Liver (tissue), 9 donors: ENCODE results near the gene CEP164. TPM values are rescaled to one million over a fixed set of nuclear protein-coding genes. Genes with fewer than 3 reads are reported as not detected.

ENCODE experiments used
- DNase-seq: peaks from one replicate; pipeline ENCODE4 v3.0.0-alpha.2; 2017; ENCODE audit warnings: low spot score
- H3K27ac ChIP-seq, 2 donors: one replicate each; pipeline ENCODE4 v1.7.0; 2013; ENCODE audit warnings: inconsistent platforms in 2 of 2, low read length in 2 of 2, control low read depth in 1 of 2, low read depth in 1 of 2, mild to moderate bottlenecking in 1 of 2
- H3K27me3 ChIP-seq, 4 donors: one replicate each; pipeline versions ENCODE4 v1.6.1 to v1.7.0; 2013; ENCODE audit warnings: low read length in 3 of 4, inconsistent platforms in 1 of 4, mild to moderate bottlenecking in 1 of 4, moderate library complexity in 1 of 4; ENCODE audit not compliant: control insufficient read depth in 4 of 4, insufficient read depth in 4 of 4
- H3K36me3 ChIP-seq, 4 donors: one replicate each; pipeline versions ENCODE4 v1.6.1 to v1.7.0; 2013; ENCODE audit warnings: low read length in 3 of 4, mild to moderate bottlenecking in 3 of 4, low read depth in 1 of 4, moderate library complexity in 1 of 4; ENCODE audit not compliant: control insufficient read depth in 4 of 4, insufficient read depth in 3 of 4
- H3K4me1 ChIP-seq, 4 donors: one replicate each; pipeline versions ENCODE4 v1.6.1 to v1.7.0; 2013; ENCODE audit warnings: low read length in 3 of 4, mild to moderate bottlenecking in 3 of 4, moderate library complexity in 1 of 4; ENCODE audit not compliant: control insufficient read depth in 4 of 4, insufficient read depth in 4 of 4
- H3K4me3 ChIP-seq, 3 donors: one replicate each; pipeline versions ENCODE4 v1.6.1 to v1.7.0; 2013; ENCODE audit warnings: low read length in 3 of 3, control low read depth in 1 of 3, low read depth in 1 of 3, mild to moderate bottlenecking in 1 of 3
- H3K9ac ChIP-seq, 2 donors: one replicate each; pipeline ENCODE4 v1.7.0; 2013; ENCODE audit warnings: low read length in 2 of 2, mild to moderate bottlenecking in 2 of 2, moderate library complexity in 2 of 2, control low read depth in 1 of 2, low read depth in 1 of 2
- H3K9me3 ChIP-seq, 4 donors: one replicate each; pipeline versions ENCODE4 v1.6.1 to v1.7.0; 2013; ENCODE audit warnings: low read length in 3 of 4; ENCODE audit not compliant: control insufficient read depth in 4 of 4
- ATF3 ChIP-seq: IDR thresholded peaks from 2 replicates; pipeline ENCODE4 v1.6.1; 2016; ENCODE audit warnings: antibody characterized with exemption
- CTCF ChIP-seq: fragments of 150-350 bp; IDR thresholded peaks from 2 replicates; pipeline ENCODE4 v1.5.1; 2017; ENCODE audit warnings: improper control_type of control experiment, low read depth, low read length; ENCODE audit not compliant: missing input control
- HNF4G ChIP-seq: IDR thresholded peaks from 2 replicates; pipeline ENCODE4 v1.6.1; 2016; ENCODE audit warnings: antibody characterized with exemption
- NR2F2 ChIP-seq: IDR thresholded peaks from 2 replicates; pipeline ENCODE4 v1.6.1; 2016; ENCODE audit warnings: antibody characterized with exemption
- RAD21 ChIP-seq, 2 donors: IDR thresholded peaks; 2 replicates each; pipeline ENCODE4 v1.6.1; 2016; ENCODE audit warnings: antibody characterized with exemption in 2 of 2, mild to moderate bottlenecking in 2 of 2
- RXRA ChIP-seq, 2 donors: IDR thresholded peaks; 2 replicates each; pipeline ENCODE4 v1.6.1; 2017 to 2018; ENCODE audit warnings: antibody characterized with exemption in 2 of 2, mild to moderate bottlenecking in 1 of 2
- TAF1 ChIP-seq: conservative IDR thresholded peaks from 2 replicates; pipeline ENCODE4 v1.6.1; 2016; ENCODE audit warnings: antibody characterized with exemption, mild to moderate bottlenecking
- YY1 ChIP-seq: IDR thresholded peaks from 2 replicates; pipeline ENCODE4 v1.6.1; 2016; ENCODE audit warnings: antibody characterized with exemption, mild to moderate bottlenecking
- ZBTB33 ChIP-seq: IDR thresholded peaks from 2 replicates; pipeline ENCODE4 v1.6.1; 2016; ENCODE audit warnings: antibody characterized with exemption
- WGBS: extraction: QIAGEN DNeasy Blood & Tissue Kit; methylation state at CpG from one replicate; pipeline ENCODE4 v1.1.7; 2013; 5-methylcytosine and 5-hydroxymethylcytosine counted together
- polyA plus RNA-seq, 2 donors: library from polyadenylated mRNA; stranded (reverse) in 1 of 2; unstranded in 1 of 2; fragments of 200-250 nt in 1 of 2; fragments of >200 nt in 1 of 2; fragmentation: Nextera tagmentation in 1 of 2; extraction: Ambion mirVana in 1 of 2; gene quantifications; one replicate each; pipeline versions ENCODE4 v1.2.1 to v1.2.3, GENCODE V29; 2013 to 2015
- total RNA-seq, 2 donors: library from RNA; depleted of rRNA; stranded (reverse); fragments of >200 nt; gene quantifications; one replicate each; pipeline ENCODE4 v1.2.3, GENCODE V29; 2014
- TF ChIP-seq, protein P1 (sequence below): IDR thresholded peaks from 2 replicates; pipeline ENCODE4 v1.6.1; 2016; ENCODE audit warnings: antibody characterized with exemption
- TF ChIP-seq, protein P2 (sequence below): IDR thresholded peaks from 2 replicates; pipeline ENCODE4 v1.6.1; 2016; ENCODE audit warnings: antibody characterized with exemption, mild to moderate bottlenecking
- donor health status: healthy.
- donor health status: healthy.
- donor health status: healthy.
- donor health status: healthy.
- donor health status: healthy.

CEP164 gene
- total and polyA plus RNA-seq, 4 donors = 4.1 to 12.3 (median 5.9) TPM

- 98% methylated on average over 4 of the region's 4 CpGs for WGBS
- Histone ChIP-seq H3K27ac (no peak overlapping the region), H3K9ac (no peak overlapping the region), H3K27me3 (no peaks in the 10 kb centered on the region), H3K4me1 (no peaks in the 10 kb centered on the region), H3K9me3 (no peaks in the 10 kb centered on the region), H3K36me3 (peaks cover 7 to 48% (median 25%) of the 10 kb centered on the region in 4 donors), H3K4me3 (no peak overlapping the region)
- DNase-seq = no peak
- TF ChIP-seq RAD21 (IDR thresholded peaks at IDR 0.05) (no peak), ZBTB33 (no peak)
These were observed 43.8 kb downstream of the CEP164 start for GRCh38 chr11:117371453-117371852.

DNA sequence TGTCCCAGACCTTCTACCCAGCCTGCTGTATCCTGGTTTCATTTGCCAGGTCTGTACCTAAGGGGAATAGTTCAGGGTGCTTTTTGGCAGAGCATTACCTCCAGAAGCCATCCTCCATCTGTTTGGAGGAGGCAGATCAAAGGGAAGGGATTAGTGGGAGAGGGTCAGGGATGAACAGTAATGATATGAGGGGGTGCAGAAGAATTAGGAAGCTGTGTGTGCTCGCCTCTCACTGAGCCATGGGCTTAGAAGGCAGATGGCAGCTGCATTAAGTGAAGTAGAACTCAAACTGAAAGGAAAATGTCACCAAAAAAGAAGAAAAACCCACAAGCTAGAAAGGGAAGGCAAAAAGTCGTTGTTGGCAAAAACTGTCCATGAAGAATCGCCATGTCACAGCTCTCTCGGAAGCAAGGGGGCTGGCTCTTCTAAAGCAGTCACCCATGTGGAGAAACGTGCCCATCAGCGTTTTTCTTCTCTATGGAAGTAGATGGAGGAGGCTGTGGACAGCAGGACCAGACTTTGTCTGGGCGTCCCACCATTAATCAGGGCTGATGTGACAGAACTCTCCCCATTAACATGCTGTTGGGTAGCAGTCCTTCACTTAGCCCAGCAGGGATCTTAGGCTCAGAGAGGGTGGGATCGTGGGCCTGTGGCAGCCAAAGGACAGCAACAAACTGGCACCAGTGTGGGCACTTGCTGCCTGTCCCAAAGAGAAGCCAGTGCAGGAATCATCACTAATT lies 46.8 kb downstream of the CEP164 start:
- Histone ChIP-seq H3K27ac (no peak overlapping the region), H3K27me3 (no peaks in the 10 kb centered on the region), H3K4me3 (no peak overlapping the region), H3K36me3 (peaks cover 4 to 48% (median 25%) of the 10 kb centered on the region in 4 donors), H3K9me3 (no peaks in the 10 kb centered on the region), H3K9ac (no peak overlapping the region), H3K4me1 (no peaks in the 10 kb centered on the region)
- TF ChIP-seq, protein P1, sequence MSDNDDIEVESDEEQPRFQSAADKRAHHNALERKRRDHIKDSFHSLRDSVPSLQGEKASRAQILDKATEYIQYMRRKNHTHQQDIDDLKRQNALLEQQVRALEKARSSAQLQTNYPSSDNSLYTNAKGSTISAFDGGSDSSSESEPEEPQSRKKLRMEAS = no peak
- no peak for TF ChIP-seq ATF3
- TF ChIP-seq RXRA (IDR thresholded peaks at IDR 0.05) = no peak
- no peak for TF ChIP-seq CTCF
- TF ChIP-seq NR2F2 = no peak
- TF ChIP-seq YY1 = no peak
- TF ChIP-seq, protein P2, sequence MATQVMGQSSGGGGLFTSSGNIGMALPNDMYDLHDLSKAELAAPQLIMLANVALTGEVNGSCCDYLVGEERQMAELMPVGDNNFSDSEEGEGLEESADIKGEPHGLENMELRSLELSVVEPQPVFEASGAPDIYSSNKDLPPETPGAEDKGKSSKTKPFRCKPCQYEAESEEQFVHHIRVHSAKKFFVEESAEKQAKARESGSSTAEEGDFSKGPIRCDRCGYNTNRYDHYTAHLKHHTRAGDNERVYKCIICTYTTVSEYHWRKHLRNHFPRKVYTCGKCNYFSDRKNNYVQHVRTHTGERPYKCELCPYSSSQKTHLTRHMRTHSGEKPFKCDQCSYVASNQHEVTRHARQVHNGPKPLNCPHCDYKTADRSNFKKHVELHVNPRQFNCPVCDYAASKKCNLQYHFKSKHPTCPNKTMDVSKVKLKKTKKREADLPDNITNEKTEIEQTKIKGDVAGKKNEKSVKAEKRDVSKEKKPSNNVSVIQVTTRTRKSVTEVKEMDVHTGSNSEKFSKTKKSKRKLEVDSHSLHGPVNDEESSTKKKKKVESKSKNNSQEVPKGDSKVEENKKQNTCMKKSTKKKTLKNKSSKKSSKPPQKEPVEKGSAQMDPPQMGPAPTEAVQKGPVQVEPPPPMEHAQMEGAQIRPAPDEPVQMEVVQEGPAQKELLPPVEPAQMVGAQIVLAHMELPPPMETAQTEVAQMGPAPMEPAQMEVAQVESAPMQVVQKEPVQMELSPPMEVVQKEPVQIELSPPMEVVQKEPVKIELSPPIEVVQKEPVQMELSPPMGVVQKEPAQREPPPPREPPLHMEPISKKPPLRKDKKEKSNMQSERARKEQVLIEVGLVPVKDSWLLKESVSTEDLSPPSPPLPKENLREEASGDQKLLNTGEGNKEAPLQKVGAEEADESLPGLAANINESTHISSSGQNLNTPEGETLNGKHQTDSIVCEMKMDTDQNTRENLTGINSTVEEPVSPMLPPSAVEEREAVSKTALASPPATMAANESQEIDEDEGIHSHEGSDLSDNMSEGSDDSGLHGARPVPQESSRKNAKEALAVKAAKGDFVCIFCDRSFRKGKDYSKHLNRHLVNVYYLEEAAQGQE = no peak
- no peak for TF ChIP-seq TAF1
- no peak for TF ChIP-seq ZBTB33
- TF ChIP-seq HNF4G = no peak
- whole genome bisulfite sequencing = 97% methylated on average over 8 of the region's 8 CpGs
- DNase-seq = no peak
